C4-2B (cell line): ENCODE data around the gene TTC34.

Source experiments
- ZFX ChIP-seq: fragments of 450-650 bp; IDR thresholded peaks from 2 replicates; pipeline ENCODE4 v1.6.1; 2017
- TF ChIP-seq, protein P1 (sequence below): fragments of 450-650 bp; conservative IDR thresholded peaks from 2 replicates; pipeline ENCODE4 v1.5.1; 2017; ENCODE audit warnings: mild to moderate bottlenecking

DNA sequence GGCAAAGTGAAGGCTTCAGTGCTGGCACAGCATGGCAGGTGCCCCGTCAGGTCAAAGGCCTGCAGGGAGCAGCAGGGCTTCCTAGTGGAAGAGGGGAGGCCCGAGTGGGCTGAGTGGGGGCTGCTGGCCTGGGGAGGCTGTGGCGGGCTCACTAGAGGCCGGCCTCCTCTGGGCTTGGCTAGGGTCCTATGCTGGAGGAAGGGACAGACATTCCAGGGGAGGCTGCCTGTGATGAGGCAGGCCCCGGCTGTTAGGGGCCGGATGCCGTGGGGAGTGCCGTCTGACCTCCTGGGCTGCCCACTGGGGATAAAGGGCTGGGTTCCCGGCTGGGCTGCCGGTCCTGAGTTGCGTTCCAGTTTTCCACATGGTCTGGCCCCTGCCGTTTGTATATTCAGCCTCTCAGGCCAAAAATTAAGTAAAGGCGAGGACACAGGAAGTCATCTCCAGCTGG, 193.8 kb downstream of the TTC34 start:
- TF ChIP-seq, protein P1, sequence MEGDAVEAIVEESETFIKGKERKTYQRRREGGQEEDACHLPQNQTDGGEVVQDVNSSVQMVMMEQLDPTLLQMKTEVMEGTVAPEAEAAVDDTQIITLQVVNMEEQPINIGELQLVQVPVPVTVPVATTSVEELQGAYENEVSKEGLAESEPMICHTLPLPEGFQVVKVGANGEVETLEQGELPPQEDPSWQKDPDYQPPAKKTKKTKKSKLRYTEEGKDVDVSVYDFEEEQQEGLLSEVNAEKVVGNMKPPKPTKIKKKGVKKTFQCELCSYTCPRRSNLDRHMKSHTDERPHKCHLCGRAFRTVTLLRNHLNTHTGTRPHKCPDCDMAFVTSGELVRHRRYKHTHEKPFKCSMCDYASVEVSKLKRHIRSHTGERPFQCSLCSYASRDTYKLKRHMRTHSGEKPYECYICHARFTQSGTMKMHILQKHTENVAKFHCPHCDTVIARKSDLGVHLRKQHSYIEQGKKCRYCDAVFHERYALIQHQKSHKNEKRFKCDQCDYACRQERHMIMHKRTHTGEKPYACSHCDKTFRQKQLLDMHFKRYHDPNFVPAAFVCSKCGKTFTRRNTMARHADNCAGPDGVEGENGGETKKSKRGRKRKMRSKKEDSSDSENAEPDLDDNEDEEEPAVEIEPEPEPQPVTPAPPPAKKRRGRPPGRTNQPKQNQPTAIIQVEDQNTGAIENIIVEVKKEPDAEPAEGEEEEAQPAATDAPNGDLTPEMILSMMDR = no peak
- no peak for TF ChIP-seq ZFX
